ENCODE measurements around the gene HLCS.

Gene HLCS

DNA sequence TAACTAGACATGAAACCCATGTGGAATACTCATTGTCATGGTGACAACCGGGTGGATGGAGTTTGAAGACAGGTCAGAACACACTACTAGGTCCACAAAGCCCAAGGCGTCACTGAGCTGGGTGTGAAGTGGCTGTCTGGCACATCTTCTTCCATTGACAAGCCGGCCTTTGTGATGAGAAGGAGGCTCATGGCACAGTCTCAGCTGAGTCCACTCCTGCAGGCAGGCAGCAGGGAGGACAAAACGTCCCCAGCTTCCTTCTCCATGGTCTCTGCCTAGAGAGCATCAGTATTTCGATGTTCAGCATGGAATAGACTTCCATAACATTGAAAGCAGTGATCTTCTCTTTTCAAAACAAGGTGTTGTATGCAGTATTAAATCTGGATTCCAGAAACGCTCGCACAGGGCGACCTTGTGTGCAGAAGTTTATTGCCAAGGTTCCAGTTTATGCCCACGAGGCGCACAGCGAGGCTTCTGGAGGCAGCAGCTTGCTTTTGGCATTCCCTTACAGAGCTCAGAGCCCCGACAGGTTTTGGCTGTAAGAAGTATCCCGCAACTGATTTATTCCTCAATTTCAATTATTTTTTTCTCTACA lies 163.3 kb downstream of the HLCS start:
- DNase-seq = no peak

DNA sequence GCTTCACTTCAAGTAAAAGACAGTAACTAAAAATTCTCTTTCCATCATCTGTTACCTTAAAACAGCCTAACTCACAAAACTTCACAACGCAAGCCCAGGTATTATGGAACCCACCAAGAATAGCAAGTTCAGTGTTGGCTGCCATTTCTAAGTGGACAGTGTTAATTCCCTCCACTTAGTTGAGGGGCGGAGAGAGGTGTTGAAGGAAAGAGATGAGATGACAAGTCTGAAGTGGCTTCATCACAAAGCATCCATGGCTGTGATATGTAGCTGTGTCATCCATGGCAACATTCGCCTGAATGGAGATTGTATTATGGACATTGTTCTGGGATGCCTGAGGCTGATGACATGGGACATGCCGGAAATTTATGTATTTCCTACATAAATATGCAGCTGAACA lies 165.7 kb downstream of the HLCS start:
- no peak for DNase-seq

- no peak for DNase-seq
Measured at GRCh38 chr21:36799869-36800268, 166.6 kb downstream of the HLCS start.

- DNase-seq = no peak
Measured at GRCh38 chr21:36798491-36798890, 168.0 kb downstream of the HLCS start.

DNA sequence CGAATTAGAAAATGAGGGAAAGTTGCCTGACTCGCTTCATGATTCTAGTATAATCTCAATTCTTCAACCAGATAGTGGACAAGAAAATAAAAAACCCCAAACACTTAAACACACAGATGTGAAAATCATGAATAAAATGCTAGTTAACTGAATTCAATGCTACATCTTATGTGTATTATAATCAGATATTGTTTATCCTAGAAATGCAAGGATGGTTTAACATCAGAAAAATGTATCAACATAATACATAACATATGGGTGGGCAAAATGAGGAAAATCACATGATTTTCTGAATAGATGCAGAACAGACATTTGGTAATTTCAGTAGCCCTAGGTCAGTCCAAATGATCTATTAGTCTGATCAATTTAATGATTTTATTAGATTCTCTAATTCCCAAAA lies 170.4 kb downstream of the HLCS start:
- no peak for DNase-seq

DNA sequence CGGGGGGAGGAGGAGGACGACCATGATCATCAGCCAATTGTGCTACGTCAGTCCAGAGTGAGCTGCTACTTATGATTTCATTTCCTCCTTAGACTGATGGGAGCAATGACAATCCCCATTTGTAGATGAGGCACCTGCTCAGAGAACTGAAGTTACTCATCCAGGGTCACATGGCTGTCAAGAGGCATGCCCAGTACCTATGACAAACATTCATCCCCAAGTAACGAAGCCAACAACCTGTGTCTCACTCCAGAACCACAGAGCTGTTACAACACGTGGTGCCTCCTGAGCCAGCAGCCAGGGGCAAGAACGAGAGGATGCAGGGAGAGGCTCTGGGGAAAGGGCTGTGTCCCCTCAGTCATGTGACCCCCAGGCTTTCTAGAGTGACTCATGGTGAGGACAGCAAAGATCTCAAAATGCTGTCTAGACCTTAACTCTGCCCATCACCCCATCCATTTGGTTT lies 173.9 kb downstream of the HLCS start:
- DNase-seq = no peak

- DNase-seq = no peak
Measured at GRCh38 chr21:36791695-36792470, 174.6 kb downstream of the HLCS start.

DNA sequence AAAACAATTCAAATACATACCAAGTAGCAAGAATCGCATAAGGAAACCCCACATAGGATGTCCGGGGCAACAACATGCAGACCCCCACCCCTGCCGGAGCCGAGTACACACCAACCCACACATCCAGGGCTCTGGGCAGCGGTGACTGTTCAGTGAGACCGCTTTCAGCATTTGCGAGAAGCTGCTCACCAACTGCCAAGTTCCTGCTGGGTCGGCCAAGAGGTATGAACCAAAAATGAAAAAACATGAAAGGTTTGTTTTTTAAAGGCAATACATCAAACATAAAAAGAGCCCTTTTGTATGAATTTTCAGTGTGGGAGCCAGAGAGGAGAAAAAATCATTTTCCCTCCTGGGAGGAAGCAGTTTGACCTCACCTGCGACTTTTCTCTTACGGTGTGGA lies 175.3 kb downstream of the HLCS start:
- no peak for DNase-seq

DNA sequence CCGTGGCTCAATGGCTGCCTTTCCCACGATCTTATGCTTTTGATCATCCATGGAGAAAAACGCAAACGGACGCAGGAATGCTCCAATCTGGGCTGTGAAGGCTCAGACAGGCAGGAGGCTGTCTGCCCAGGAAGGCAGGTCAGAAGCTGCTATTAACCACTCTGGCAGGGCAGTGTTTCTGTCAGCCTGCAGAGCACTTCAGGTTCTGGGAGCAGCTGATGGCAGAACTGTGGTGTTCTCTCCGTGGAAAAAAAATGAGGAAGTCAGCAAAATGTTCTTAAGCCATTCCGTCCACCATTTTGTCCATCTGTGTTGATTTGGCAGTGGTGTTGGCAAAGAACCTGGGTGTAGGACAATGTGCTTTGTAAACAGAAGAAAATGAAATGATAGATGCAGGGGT lies 175.9 kb downstream of the HLCS start:
- no peak for DNase-seq

DNA sequence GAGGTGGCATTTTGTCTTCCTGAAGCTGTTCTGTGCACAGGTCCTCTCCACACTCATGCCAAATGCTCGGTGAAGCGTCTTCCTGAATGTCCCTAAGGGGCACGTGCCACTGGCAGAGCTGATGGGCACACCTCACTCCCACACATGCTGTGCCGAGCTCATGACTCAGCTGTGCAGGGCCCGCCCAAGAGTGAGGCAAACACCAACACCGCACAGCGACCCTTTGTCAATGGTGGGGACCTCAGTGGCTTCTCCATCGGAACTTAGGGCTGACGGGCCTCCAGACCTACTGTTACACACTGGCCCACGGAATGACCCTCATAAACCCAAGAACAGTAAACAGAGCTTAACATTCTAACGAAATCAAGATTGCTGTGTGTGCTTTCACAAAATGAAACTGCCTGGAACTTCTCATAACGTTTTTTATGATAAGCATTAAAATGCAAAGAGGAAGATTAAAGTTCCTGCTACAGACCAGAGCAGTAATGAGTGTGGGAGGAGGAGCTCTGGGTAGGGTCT lies 178.3 kb downstream of the HLCS start:
- no peak for DNase-seq

GRCh38 chr21:36786186-36786585 lies 180.3 kb downstream of the HLCS start:
- no peak for DNase-seq

- DNase-seq = no peak
Measured at GRCh38 chr21:36785615-36786014, 180.9 kb downstream of the HLCS start.

DNA sequence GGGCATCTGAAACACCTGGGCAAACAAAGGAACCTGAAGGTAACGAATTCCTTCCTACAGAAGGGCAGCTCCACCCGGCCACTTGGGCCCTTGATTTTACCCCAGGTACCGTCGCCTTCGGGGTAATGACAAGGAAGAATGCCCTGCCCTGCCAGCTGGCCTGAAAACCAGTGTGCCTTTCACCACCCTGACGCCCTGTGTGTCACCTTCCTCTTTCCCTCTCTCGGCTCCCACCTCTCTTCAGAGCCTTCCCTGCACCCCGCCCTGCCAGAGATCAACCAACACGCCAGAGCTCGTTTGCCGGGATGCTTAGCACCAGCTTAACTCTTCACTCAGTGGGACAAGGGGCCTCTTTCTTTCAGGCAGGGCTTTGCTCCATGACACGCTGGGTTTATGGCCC lies 181.5 kb downstream of the HLCS start:
- no peak for DNase-seq

DNA sequence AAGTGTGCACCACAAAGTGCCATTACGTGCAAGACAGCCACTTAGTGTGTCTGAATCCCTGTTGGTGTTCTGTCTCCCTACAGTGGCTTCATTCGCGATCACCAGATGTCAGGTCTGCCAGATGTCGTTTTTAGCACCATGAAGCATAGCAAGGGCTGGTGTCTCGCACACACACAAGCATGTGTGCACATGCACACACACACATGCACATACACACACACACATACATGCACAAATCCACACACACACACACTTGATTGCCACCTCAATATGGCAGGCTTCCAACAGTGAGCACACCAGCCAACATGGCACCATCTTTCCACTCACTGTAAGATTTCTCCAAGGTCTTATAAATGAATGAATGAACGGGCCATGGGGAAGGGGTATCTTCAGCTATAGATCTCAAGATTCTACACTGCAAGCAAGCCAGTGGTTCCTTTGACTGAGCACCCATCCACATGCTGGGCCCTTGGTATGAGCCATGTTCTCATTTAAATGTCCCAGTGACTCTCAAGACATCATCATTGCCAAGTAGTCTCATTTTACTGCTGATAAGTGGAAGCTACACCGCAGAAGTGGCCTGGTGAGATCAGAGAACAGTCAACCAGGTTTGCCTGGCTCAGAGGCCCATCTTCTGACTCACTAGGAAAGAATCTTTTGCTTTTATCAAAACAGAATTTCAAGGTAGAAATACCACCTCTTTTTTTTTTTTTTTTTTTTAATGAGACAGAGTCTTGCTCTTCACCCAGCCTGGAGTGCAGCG lies 182.7 kb downstream of the HLCS start:
- DNase-seq = peak; percentile 90

- no peak for DNase-seq
Measured at GRCh38 chr21:36780861-36781260, 185.6 kb downstream of the HLCS start.

GRCh38 chr21:36776981-36777617 lies 189.4 kb downstream of the HLCS start:
- DNase-seq = no peak

GRCh38 chr21:36773995-36774394 lies 192.5 kb downstream of the HLCS start:
- no peak for DNase-seq

GRCh38 chr21:36773117-36773516 lies 193.4 kb downstream of the HLCS start:
- peak; percentile 87 for DNase-seq

- DNase-seq = no peak
Measured at GRCh38 chr21:36769051-36769839, 197.2 kb downstream of the HLCS start.

DNA sequence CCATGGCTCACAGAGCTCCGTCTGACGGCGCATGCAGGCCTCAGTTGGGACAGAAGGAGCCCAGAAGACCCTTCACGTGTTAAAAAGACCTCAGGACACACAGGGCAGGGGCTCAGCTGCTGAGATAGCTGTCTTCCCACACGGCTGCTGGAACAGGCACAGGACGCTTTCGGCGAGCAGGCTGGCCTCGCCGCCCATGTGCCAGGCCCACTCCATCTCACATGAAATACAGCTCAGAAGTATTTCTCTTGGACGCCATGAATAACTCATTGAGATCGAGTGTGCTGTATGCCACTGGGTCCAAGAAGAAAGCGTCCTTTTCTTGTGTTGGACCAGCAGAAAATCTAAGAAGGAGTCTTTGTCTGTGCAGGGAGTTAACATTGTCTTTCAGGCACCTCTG lies 198.0 kb downstream of the HLCS start:
- DNase-seq = no peak

- no peak for DNase-seq
Measured at GRCh38 chr21:36767096-36767495, 199.4 kb downstream of the HLCS start.

DNA sequence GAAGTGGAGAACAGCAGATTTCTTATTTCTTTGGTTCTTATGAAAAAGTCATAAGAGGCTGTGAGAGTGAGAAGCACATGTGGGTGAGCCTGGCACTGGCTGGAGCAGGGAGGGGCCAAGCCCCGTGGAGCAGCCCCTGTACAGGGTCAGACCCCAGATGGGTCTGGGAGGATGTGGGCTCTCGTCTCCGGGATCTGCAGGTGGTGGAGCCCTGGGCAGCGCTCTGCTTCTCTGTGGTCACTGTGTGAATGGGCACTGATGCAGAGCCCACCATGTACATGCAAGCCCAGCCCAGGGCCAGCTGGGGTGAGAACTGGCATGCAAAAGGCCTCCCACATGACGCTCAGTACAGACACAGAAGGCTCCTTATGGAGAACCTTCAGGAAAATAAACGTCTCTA lies 200.0 kb downstream of the HLCS start:
- no peak for DNase-seq

Measured in NCI-H226 (cell line).